Measurements from ENCODE around the gene GLT6D1.

GRCh38 chr9:135660407-135660806 lies 21.1 kb upstream of the GLT6D1 start:
- TF ChIP-seq CTCF (IDR thresholded peaks at IDR 0.05) (no peak), SIN3A (IDR thresholded peaks at IDR 0.05; ENCODE audit: borderline replicate concordance, insufficient read depth, low read depth, low read length) (no peak), REST (IDR thresholded peaks at IDR 0.05; ENCODE audit: insufficient read depth in 1 of 2, low read depth in 2 of 2, low read length in 1 of 2) (no peak)
